Mesothelial cell of epicardium (in vitro differentiated cells): Measurements from ENCODE around the gene TMEM144. TPM values are rescaled to one million over a fixed set of nuclear protein-coding genes. Genes with fewer than 3 reads are reported as not detected.
A peak's percentile ranks its signal among the peaks of the same experiment; 100 is the strongest.

Experiments
- DNase-seq, 2 experiments: peaks; one replicate each; pipeline ENCODE4 v3.0.0; 2021; ENCODE audit warnings: low spot score in 2 of 2; ENCODE audit not compliant: unreplicated experiment in 2 of 2
- H3K27ac Mint-ChIP-seq: 2 replicates; pipeline ENCODE4 v1.8.0; 2021; ENCODE audit warnings: mixed read lengths
- H3K27me3 Mint-ChIP-seq: 2 replicates; pipeline ENCODE4 v1.8.0; 2021; ENCODE audit warnings: low read depth, mixed read lengths
- H3K36me3 Mint-ChIP-seq: 2 replicates; pipeline ENCODE4 v1.8.0; 2021; ENCODE audit warnings: mixed read lengths
- H3K4me1 Mint-ChIP-seq: 2 replicates; pipeline ENCODE4 v1.8.0; 2021; ENCODE audit warnings: mixed read lengths
- H3K4me3 Mint-ChIP-seq: 2 replicates; pipeline ENCODE4 v1.8.0; 2021; ENCODE audit warnings: mild to moderate bottlenecking, moderate library complexity, mixed read lengths
- H3K9me3 Mint-ChIP-seq: 2 replicates; pipeline ENCODE4 v1.8.0; 2021; ENCODE audit warnings: mixed read lengths
- total RNA-seq: library from RNA; stranded (reverse); gene quantifications from 3 replicates; pipeline ENCODE4 v1.2.1, GENCODE V29; 2021
- TF ChIP-seq, protein P1 (sequence below): fragments of 200-600 bp; sonication (generic); IDR thresholded peaks from one replicate; pipeline ENCODE4 v1.5.0; 2021; ENCODE audit warnings: antibody characterized with exemption; ENCODE audit not compliant: unreplicated experiment

Gene TMEM144
- 5.4 to 6.3 TPM (median 5.7 TPM) in 3 replicates for total RNA-seq

- Mint-ChIP-seq H3K4me1 (peaks cover 13% of the 10 kb centered on the region), H3K4me3 (peak within 1 kb of the TSS; percentile 83), H3K36me3 (no peaks in the 10 kb centered on the region), H3K27me3 (no peaks in the 10 kb centered on the region), H3K9me3 (peaks cover 13% of the 10 kb centered on the region), H3K27ac (peak within 1 kb of the TSS; percentile 97)
- peak; percentile 62 to 80 for DNase-seq
- TF ChIP-seq, protein P1, sequence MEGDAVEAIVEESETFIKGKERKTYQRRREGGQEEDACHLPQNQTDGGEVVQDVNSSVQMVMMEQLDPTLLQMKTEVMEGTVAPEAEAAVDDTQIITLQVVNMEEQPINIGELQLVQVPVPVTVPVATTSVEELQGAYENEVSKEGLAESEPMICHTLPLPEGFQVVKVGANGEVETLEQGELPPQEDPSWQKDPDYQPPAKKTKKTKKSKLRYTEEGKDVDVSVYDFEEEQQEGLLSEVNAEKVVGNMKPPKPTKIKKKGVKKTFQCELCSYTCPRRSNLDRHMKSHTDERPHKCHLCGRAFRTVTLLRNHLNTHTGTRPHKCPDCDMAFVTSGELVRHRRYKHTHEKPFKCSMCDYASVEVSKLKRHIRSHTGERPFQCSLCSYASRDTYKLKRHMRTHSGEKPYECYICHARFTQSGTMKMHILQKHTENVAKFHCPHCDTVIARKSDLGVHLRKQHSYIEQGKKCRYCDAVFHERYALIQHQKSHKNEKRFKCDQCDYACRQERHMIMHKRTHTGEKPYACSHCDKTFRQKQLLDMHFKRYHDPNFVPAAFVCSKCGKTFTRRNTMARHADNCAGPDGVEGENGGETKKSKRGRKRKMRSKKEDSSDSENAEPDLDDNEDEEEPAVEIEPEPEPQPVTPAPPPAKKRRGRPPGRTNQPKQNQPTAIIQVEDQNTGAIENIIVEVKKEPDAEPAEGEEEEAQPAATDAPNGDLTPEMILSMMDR: no peak
Observed at GRCh38 chr4:158209825-158210807, at the start of gene TMEM144. TMEM144 (plus strand) TSS chr4:158210486; CDS start chr4:158212668, 2,182 bp downstream.

- H3K36me3 Mint-ChIP-seq: no peaks in the 10 kb centered on the region
- no peaks in the 10 kb centered on the region for H3K27me3 Mint-ChIP-seq
- H3K9me3 Mint-ChIP-seq: no peaks in the 10 kb centered on the region
- TF ChIP-seq, protein P1: no peak
- H3K27ac Mint-ChIP-seq: peak overlapping the region; percentile 40
- no peak overlapping the region for H3K4me3 Mint-ChIP-seq
- DNase-seq: no peak
- H3K4me1 Mint-ChIP-seq: peaks cover 67% of the 10 kb centered on the region
Observed at GRCh38 chr4:158161551-158162354, 48.5 kb upstream of the TMEM144 start.

DNA sequence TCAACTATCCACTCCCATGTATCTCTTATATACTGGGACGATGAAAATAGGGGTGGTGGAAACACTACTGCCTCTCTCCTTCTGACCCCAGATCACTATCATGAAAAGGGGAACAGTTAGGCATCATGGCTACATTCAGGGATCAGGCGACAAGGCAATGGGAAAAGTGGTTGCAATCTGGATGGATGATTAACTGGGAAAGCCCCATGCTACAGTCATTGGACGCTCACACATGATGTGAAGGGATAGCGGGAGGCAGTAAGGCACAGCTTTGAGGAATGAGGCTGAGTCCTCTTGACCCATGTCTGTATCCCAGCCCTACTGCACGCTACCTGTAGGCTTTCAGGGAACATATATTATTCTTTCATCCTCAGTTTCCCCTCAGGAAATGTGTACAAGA is 47.7 kb upstream of the TMEM144 start:
- Mint-ChIP-seq H3K9me3 (no peaks in the 10 kb centered on the region), H3K27ac (no peak overlapping the region), H3K36me3 (no peaks in the 10 kb centered on the region), H3K4me3 (no peak overlapping the region), H3K27me3 (no peaks in the 10 kb centered on the region), H3K4me1 (peaks cover 62% of the 10 kb centered on the region)
- TF ChIP-seq, protein P1: no peak
- no peak for DNase-seq

- TF ChIP-seq, protein P1: no peak
- H3K4me1 Mint-ChIP-seq: peaks cover 56% of the 10 kb centered on the region
- peak overlapping the region; percentile 68 for H3K27ac Mint-ChIP-seq
- H3K4me3 Mint-ChIP-seq: peak overlapping the region; percentile 26
- DNase-seq: no peak
- H3K27me3 Mint-ChIP-seq: no peaks in the 10 kb centered on the region
- H3K9me3 Mint-ChIP-seq: no peaks in the 10 kb centered on the region
- H3K36me3 Mint-ChIP-seq: no peaks in the 10 kb centered on the region
Observed at GRCh38 chr4:158163941-158164767, 46.1 kb upstream of the TMEM144 start.

GRCh38 chr4:158164768-158165213 is 45.5 kb upstream of the TMEM144 start:
- no peaks in the 10 kb centered on the region for H3K36me3 Mint-ChIP-seq
- no peaks in the 10 kb centered on the region for H3K9me3 Mint-ChIP-seq
- peak overlapping the region; percentile 26 for H3K4me3 Mint-ChIP-seq
- peak overlapping the region; percentile 68 for H3K27ac Mint-ChIP-seq
- TF ChIP-seq, protein P1: no peak
- H3K4me1 Mint-ChIP-seq: peaks cover 53% of the 10 kb centered on the region
- H3K27me3 Mint-ChIP-seq: no peaks in the 10 kb centered on the region
- DNase-seq: no peak
